HCT116 (cell line): Measurements from ENCODE around the gene LGALS4. TPM values are rescaled to one million over a fixed set of nuclear protein-coding genes. Genes with fewer than 3 reads are reported as not detected.

Source experiments
- ATAC-seq: fragments of 200-7000 bp; cut with Tn5 transposase; 2 replicates; pipeline ENCODE4 v1.9.1; 2020; ENCODE audit warnings: mild to moderate bottlenecking, moderate library complexity
- BruUV-seq: library from RNA; stranded (reverse); fragments of 400-500 nt; replicated peaks from 2 replicates; lab custom pipeline; 2021; lab: Mats Ljungman, UMichigan
- CTCF ChIA-PET: fragments of 300-600 bp; sonication (Branson Sonifier 250); formaldehyde crosslinking; loops from one replicate; lab custom pipeline; 2021; ENCODE audit warnings: antibody characterized with exemption; lab: Charles Lee
- POLR2A ChIA-PET: fragments of 300-600, 350-600 bp; sonication (Branson Sonifier 250); formaldehyde crosslinking; loops from one replicate; lab custom pipeline; 2021; ENCODE audit warnings: antibody characterized with exemption; lab: Charles Lee
- RAD21 ChIA-PET, 2 experiments: fragments of 300-600 bp; sonication (Branson Sonifier 250); formaldehyde crosslinking; loops; one replicate each; lab custom pipeline; 2023; ENCODE audit warnings: low total read pairs in 2 of 2; ENCODE audit not compliant: uncharacterized antibody in 2 of 2, unreplicated experiment in 2 of 2, low non-redundant PET in 1 of 2; lab: Charles Lee
- DNase-seq: peaks from one replicate; pipeline ENCODE4 v3.0.0-alpha.2; 2010; ENCODE audit warnings: low read depth, low spot score
- H2AFZ ChIP-seq: fragments of 200-600 bp; shearing (Covaris generic), sonication (generic); 2 replicates; pipeline ENCODE4 v1.6.1; 2017; ENCODE audit warnings: low read depth, mixed run types, mixed read lengths, antibody characterized with exemption, low read length; ENCODE audit not compliant: poor library complexity, severe bottlenecking
- H3K27ac ChIP-seq: 2 replicates; pipeline ENCODE4 v1.5.1; 2012; ENCODE audit warnings: low read depth, low read length
- H3K27me3 ChIP-seq: fragments of 200-600 bp; sonication (generic); 2 replicates; pipeline ENCODE4 v1.6.1; 2016; ENCODE audit warnings: mixed run types, low read length, mixed read lengths; ENCODE audit not compliant: insufficient read depth
- H3K36me3 ChIP-seq, 2 experiments: fragments of 200-500 bp in 1 of 2; fragments of 200-600 bp in 1 of 2; sonication (Bioruptor generic) in 1 of 2; sonication (generic) in 1 of 2; 2 replicates each; pipeline versions ENCODE4 v1.5.1 to v1.6.1; 2014 to 2016; ENCODE audit warnings: low read length in 2 of 2, inconsistent platforms in 1 of 2, mixed read lengths in 1 of 2, mixed run types in 1 of 2; ENCODE audit not compliant: insufficient read depth in 2 of 2, control insufficient read depth in 1 of 2
- H3K4me1 ChIP-seq, 2 experiments: fragments of 200-600 bp in 1 of 2; sonication (generic) in 1 of 2; 2 replicates each; pipeline versions ENCODE4 v1.5.1 to v1.6.1; 2012 to 2017; ENCODE audit warnings: low read length in 2 of 2, inconsistent platforms in 1 of 2, mild to moderate bottlenecking in 1 of 2, mixed read lengths in 1 of 2, mixed run types in 1 of 2, moderate library complexity in 1 of 2; ENCODE audit not compliant: insufficient read depth in 2 of 2, control insufficient read depth in 1 of 2
- H3K4me2 ChIP-seq: fragments of 200-600 bp; sonication (generic); 2 replicates; pipeline ENCODE4 v1.6.1; 2017; ENCODE audit warnings: mixed run types, low read length, mixed read lengths
- H3K4me3 ChIP-seq, 2 experiments: fragments of 200-600 bp in 1 of 2; sonication (generic) in 1 of 2; replicated peaks in 1 of 2; 2 replicates each; pipeline ENCODE4 v1.5.1; 2011 to 2016; ENCODE audit warnings: low read length in 2 of 2, control low read depth in 1 of 2, low read depth in 1 of 2, mild to moderate bottlenecking in 1 of 2, mixed read lengths in 1 of 2, mixed run types in 1 of 2
- H3K79me2 ChIP-seq: fragments of 200-600 bp; sonication (generic); 2 replicates; pipeline ENCODE4 v1.6.1; 2017; ENCODE audit warnings: mild to moderate bottlenecking, mixed run types, low read length, moderate library complexity, mixed read lengths; ENCODE audit not compliant: insufficient read depth
- H3K9ac ChIP-seq: fragments of 200-600 bp; sonication (generic); 2 replicates; pipeline ENCODE4 v1.6.1; 2016; ENCODE audit warnings: low read length, mixed read lengths
- H3K9me2 ChIP-seq: fragments of 200-600 bp; sonication (generic), shearing (Covaris generic); 2 replicates; pipeline ENCODE4 v1.6.1; 2017; ENCODE audit warnings: mixed run types, mild to moderate bottlenecking, moderate library complexity; ENCODE audit not compliant: insufficient read depth
- H3K9me3 ChIP-seq, 2 experiments: fragments of 200-500 bp in 1 of 2; fragments of 200-600 bp in 1 of 2; sonication (Bioruptor generic) in 1 of 2; sonication (generic) in 1 of 2; 2 replicates each; pipeline ENCODE4 v1.6.1; 2014 to 2017; ENCODE audit warnings: low read length in 2 of 2, mixed read lengths in 2 of 2, inconsistent platforms in 1 of 2, low read depth in 1 of 2, mild to moderate bottlenecking in 1 of 2, mixed run types in 1 of 2, moderate library complexity in 1 of 2; ENCODE audit not compliant: control insufficient read depth in 1 of 2, insufficient read depth in 1 of 2
- H4K20me1 ChIP-seq: fragments of 200-600 bp; sonication (generic), shearing (Covaris generic); 2 replicates; pipeline ENCODE4 v1.6.1; 2017; ENCODE audit warnings: mixed run types, mild to moderate bottlenecking, moderate library complexity; ENCODE audit not compliant: insufficient read depth
- CBX3 ChIP-seq: IDR thresholded peaks from 2 replicates; pipeline ENCODE4 v1.6.1; 2012; ENCODE audit warnings: low read depth
- CEBPB ChIP-seq: IDR thresholded peaks from 2 replicates; pipeline ENCODE4 v1.6.1; 2012; ENCODE audit warnings: low read depth
- EGR1 ChIP-seq: IDR thresholded peaks from 2 replicates; pipeline ENCODE4 v1.6.1; 2012; ENCODE audit warnings: low read depth
- ELF1 ChIP-seq: IDR thresholded peaks from 2 replicates; pipeline ENCODE4 v1.6.1; 2012; ENCODE audit warnings: low read depth, borderline replicate concordance
- EZH2 ChIP-seq: fragments of 200-600 bp; sonication (generic); IDR thresholded peaks from 2 replicates; pipeline ENCODE4 v1.6.1; 2017; ENCODE audit warnings: antibody characterized with exemption, mixed run types
- EZH2phosphoT487 ChIP-seq: fragments of 200-600 bp; IDR thresholded peaks from 2 replicates; pipeline ENCODE4 v1.6.1; 2018; ENCODE audit warnings: antibody characterized with exemption, borderline replicate concordance
- JUND ChIP-seq: IDR thresholded peaks from 2 replicates; pipeline ENCODE4 v1.6.1; 2012
- MAX ChIP-seq: IDR thresholded peaks from 2 replicates; pipeline ENCODE4 v1.6.1; 2012
- POLR2A ChIP-seq: IDR thresholded peaks from 2 replicates; pipeline ENCODE4 v1.7.0; 2011; ENCODE audit warnings: borderline replicate concordance; ENCODE audit not compliant: insufficient read depth, insufficient read length; ENCODE audit errors: extremely low read depth
- POLR2AphosphoS5 ChIP-seq: IDR thresholded peaks from 2 replicates; pipeline ENCODE4 v1.6.1; 2011; ENCODE audit warnings: mild to moderate bottlenecking, low read depth, low read length, moderate library complexity
- RAD21 ChIP-seq: IDR thresholded peaks from 2 replicates; pipeline ENCODE4 v1.6.1; 2012; ENCODE audit warnings: low read depth, mild to moderate bottlenecking
- SIN3A ChIP-seq: IDR thresholded peaks from 2 replicates; pipeline ENCODE4 v1.6.1; 2012; ENCODE audit warnings: low read depth
- SRF ChIP-seq: IDR thresholded peaks from 2 replicates; pipeline ENCODE4 v1.6.1; 2012; ENCODE audit warnings: low read depth
- TCF7L2 ChIP-seq: IDR thresholded peaks from 2 replicates; pipeline ENCODE4 v1.7.0; 2011; ENCODE audit warnings: borderline replicate concordance, inconsistent platforms; ENCODE audit not compliant: insufficient read depth, insufficient read length; ENCODE audit errors: extremely low read depth
- YY1 ChIP-seq: IDR thresholded peaks from 2 replicates; pipeline ENCODE4 v1.6.1; 2011; ENCODE audit warnings: low read length, low read depth, moderate library complexity, mild to moderate bottlenecking; ENCODE audit not compliant: insufficient replicate concordance; ENCODE audit errors: extremely low read depth
- ZFX ChIP-seq: fragments of 450-650 bp; IDR thresholded peaks from 2 replicates; pipeline ENCODE4 v1.6.1; 2017
- intact Hi-C: fragments of 100-400 bp; cut with micrococcal nuclease; formaldehyde crosslinking; loops from 2 replicates; pipeline ENCODE4 v1.10.0; 2022
- total RNA-seq: library from RNA; stranded (reverse); gene quantifications from one replicate; pipeline ENCODE4 v1.2.1, GENCODE V29; 2021; ENCODE audit not compliant: unreplicated experiment
- TF ChIP-seq, protein P1 (sequence below): IDR thresholded peaks from 2 replicates; pipeline ENCODE4 v1.6.1; 2012
- TF ChIP-seq, protein P2 (sequence below): IDR thresholded peaks from 2 replicates; pipeline ENCODE4 v1.6.1; 2011; ENCODE audit warnings: mild to moderate bottlenecking, low read length, moderate library complexity; ENCODE audit not compliant: insufficient replicate concordance; ENCODE audit errors: extremely low read depth
- TF ChIP-seq, protein P3 (sequence below): IDR thresholded peaks from 2 replicates; pipeline ENCODE4 v1.6.1; 2012; ENCODE audit warnings: low read depth
- TF ChIP-seq, protein P4 (sequence below), 3 experiments: fragments of 200-600 bp in 1 of 3; sonication (generic) in 1 of 3; IDR thresholded peaks in 2 of 3; conservative IDR thresholded peaks in 1 of 3; 2 replicates each; pipeline ENCODE4 v1.5.1; 2012 to 2017; ENCODE audit warnings: low read depth in 2 of 3, low read length in 2 of 3, antibody characterized with exemption in 1 of 3, borderline replicate concordance in 1 of 3, control low read depth in 1 of 3, mild to moderate bottlenecking in 1 of 3, mixed read lengths in 1 of 3, mixed run types in 1 of 3, moderate library complexity in 1 of 3; ENCODE audit not compliant: insufficient read depth in 1 of 3

Gene LGALS4
- total RNA-seq, 1 experiment from 2014 or later: 0.86 TPM

DNA sequence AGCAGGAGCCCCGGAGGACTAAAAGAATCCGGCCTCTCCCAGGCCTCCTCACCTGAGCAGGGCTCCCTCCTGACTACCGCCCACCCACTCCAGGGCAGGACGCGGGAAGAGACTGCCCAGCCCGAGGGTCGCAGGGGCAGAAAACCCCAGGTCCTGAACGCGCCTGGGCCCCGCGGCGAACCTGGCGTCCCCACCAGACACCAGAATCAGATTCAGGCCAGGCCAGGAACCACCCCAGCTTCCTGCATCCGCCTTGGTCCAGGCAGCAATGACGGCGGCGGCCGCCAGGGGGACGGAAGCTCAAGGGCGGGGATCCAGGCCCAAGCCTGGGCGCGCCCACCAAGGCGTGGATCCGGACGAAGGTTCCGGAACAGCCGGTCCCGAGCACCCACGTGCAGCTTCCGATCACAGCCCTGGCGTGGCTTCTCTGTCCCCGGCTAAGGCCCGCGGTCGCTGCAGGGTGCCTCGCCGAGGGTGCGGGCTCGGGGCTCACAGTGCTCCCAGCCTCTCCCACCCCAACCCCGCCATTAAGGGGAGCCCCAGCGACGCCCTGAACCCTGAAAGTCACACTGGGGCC lies 43.0 kb downstream of the LGALS4 start:
- 0 out of 2 replicates have a peak overlapping the region, but pooled peaks have one; percentile 39 for H3K4me2 ChIP-seq
- DNase-seq (peak; percentile 19), ATAC-seq (peak; percentile 79)
- intact Hi-C loops: no loop called here
- POLR2A ChIA-PET: interaction anchor here (1.3 kb wide), 1 partner anchor 53 kb away, joined by 6 read pairs; no protein-coding TSS in a partner anchor
- RAD21 ChIA-PET: no interaction called here
- no TSS peak for BruUV-seq
- H4K20me1 ChIP-seq: no peaks in the 10 kb centered on the region
- no peak overlapping the region for H3K9ac ChIP-seq
- H2AFZ ChIP-seq: no peak overlapping the region
- peak overlapping the region; percentile 52; the same call in 1 of the 2 replicates for H3K27ac ChIP-seq
- no peaks in the 10 kb centered on the region for H3K79me2 ChIP-seq
- no peaks in the 10 kb centered on the region for H3K9me3 ChIP-seq
- no peaks in the 10 kb centered on the region for H3K27me3 ChIP-seq
- H3K4me3 ChIP-seq: no peak overlapping the region
- H3K4me1 ChIP-seq: peaks cover 0 to 6% of the 10 kb centered on the region in 2 experiments; a peak in 1 of 4 replicates
- H3K9me2 ChIP-seq: no peaks in the 10 kb centered on the region
- CTCF ChIA-PET: interaction anchor here (0.7 to 1.7 kb wide), 11 partner anchors 9 to 161 kb away, joined by 3 to 10 read pairs (median 3); partner anchors contain the start of genes LGALS7B, MRPS12, NFKBIB and SARS2
- H3K36me3 ChIP-seq: no peaks in the 10 kb centered on the region
- TF ChIP-seq ELF1 (no peak), JUND (no peak), CEBPB (no peak), EZH2 (no peak), POLR2AphosphoS5 (no peak), YY1 (no peak), SRF (no peak), ZFX (peak; percentile 64; the same call in 1 of the 2 replicates), TCF7L2 (no peak), CBX3 (no peak), EGR1 (no peak), MAX (peak; percentile 39; the same call in 1 of the 2 replicates), SIN3A (no peak), RAD21 (peak; percentile 57), POLR2A (no peak), EZH2phosphoT487 (no peak)
- TF ChIP-seq, protein P1, sequence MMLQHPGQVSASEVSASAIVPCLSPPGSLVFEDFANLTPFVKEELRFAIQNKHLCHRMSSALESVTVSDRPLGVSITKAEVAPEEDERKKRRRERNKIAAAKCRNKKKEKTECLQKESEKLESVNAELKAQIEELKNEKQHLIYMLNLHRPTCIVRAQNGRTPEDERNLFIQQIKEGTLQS: no peak
- TF ChIP-seq, protein P2, sequence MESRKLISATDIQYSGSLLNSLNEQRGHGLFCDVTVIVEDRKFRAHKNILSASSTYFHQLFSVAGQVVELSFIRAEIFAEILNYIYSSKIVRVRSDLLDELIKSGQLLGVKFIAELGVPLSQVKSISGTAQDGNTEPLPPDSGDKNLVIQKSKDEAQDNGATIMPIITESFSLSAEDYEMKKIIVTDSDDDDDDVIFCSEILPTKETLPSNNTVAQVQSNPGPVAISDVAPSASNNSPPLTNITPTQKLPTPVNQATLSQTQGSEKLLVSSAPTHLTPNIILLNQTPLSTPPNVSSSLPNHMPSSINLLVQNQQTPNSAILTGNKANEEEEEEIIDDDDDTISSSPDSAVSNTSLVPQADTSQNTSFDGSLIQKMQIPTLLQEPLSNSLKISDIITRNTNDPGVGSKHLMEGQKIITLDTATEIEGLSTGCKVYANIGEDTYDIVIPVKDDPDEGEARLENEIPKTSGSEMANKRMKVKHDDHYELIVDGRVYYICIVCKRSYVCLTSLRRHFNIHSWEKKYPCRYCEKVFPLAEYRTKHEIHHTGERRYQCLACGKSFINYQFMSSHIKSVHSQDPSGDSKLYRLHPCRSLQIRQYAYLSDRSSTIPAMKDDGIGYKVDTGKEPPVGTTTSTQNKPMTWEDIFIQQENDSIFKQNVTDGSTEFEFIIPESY: no peak
- TF ChIP-seq, protein P3, sequence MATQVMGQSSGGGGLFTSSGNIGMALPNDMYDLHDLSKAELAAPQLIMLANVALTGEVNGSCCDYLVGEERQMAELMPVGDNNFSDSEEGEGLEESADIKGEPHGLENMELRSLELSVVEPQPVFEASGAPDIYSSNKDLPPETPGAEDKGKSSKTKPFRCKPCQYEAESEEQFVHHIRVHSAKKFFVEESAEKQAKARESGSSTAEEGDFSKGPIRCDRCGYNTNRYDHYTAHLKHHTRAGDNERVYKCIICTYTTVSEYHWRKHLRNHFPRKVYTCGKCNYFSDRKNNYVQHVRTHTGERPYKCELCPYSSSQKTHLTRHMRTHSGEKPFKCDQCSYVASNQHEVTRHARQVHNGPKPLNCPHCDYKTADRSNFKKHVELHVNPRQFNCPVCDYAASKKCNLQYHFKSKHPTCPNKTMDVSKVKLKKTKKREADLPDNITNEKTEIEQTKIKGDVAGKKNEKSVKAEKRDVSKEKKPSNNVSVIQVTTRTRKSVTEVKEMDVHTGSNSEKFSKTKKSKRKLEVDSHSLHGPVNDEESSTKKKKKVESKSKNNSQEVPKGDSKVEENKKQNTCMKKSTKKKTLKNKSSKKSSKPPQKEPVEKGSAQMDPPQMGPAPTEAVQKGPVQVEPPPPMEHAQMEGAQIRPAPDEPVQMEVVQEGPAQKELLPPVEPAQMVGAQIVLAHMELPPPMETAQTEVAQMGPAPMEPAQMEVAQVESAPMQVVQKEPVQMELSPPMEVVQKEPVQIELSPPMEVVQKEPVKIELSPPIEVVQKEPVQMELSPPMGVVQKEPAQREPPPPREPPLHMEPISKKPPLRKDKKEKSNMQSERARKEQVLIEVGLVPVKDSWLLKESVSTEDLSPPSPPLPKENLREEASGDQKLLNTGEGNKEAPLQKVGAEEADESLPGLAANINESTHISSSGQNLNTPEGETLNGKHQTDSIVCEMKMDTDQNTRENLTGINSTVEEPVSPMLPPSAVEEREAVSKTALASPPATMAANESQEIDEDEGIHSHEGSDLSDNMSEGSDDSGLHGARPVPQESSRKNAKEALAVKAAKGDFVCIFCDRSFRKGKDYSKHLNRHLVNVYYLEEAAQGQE: no peak
- TF ChIP-seq, protein P4, sequence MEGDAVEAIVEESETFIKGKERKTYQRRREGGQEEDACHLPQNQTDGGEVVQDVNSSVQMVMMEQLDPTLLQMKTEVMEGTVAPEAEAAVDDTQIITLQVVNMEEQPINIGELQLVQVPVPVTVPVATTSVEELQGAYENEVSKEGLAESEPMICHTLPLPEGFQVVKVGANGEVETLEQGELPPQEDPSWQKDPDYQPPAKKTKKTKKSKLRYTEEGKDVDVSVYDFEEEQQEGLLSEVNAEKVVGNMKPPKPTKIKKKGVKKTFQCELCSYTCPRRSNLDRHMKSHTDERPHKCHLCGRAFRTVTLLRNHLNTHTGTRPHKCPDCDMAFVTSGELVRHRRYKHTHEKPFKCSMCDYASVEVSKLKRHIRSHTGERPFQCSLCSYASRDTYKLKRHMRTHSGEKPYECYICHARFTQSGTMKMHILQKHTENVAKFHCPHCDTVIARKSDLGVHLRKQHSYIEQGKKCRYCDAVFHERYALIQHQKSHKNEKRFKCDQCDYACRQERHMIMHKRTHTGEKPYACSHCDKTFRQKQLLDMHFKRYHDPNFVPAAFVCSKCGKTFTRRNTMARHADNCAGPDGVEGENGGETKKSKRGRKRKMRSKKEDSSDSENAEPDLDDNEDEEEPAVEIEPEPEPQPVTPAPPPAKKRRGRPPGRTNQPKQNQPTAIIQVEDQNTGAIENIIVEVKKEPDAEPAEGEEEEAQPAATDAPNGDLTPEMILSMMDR (IDR thresholded peaks at IDR 0.05 in 2 of 3, conservative IDR thresholded peaks at IDR 0.05 in 1 of 3; ENCODE audit: borderline replicate concordance in 1 of 3, insufficient read depth in 1 of 3, low read depth in 2 of 3, low read length in 2 of 3): peak; percentile 38 to 67 (median 60); a peak in 5 of 6 replicates
